ENCODE results near the gene SLC6A9. TPM values are rescaled to one million over a fixed set of nuclear protein-coding genes. Genes with fewer than 3 reads are reported as not detected.
A peak's percentile ranks its signal among the peaks of the same experiment; 100 is the strongest.

Gene SLC6A9
- total and polyA plus RNA-seq, 2 experiments from 2014 or later: 13.5 to 25.3 TPM

GRCh38 chr1:43969416-43969745, 61.9 kb downstream of the SLC6A9 start:
- no peaks in the 10 kb centered on the region for H3K9me2 ChIP-seq (replicated peaks; ENCODE audit: insufficient read depth)
- 63% methylated on average over 7 of the region's 7 CpGs for WGBS (ENCODE audit: low lambda C conversion rate, missing lambda C conversion rate)
- H3K4me2 ChIP-seq: peak overlapping the region; percentile 73
- H4K20me1 ChIP-seq (ENCODE audit: insufficient read depth, poor library complexity, severe bottlenecking): no peaks in the 10 kb centered on the region
- no peaks in the 10 kb centered on the region for H3K9me3 ChIP-seq (ENCODE audit: low read depth)
- no peak for TF ChIP-seq EZH2phosphoT487 (IDR thresholded peaks at IDR 0.05; ENCODE audit: low read depth, severe bottlenecking, unreplicated experiment)
- no peak for TF ChIP-seq CTCF (IDR thresholded peaks at IDR 0.05; ENCODE audit: poor library complexity)
- TF ChIP-seq EZH2 (IDR thresholded peaks at IDR 0.05; ENCODE audit: borderline replicate concordance): no peak
- H3K4me3 ChIP-seq: no peak overlapping the region
- H3K27ac ChIP-seq: no peak overlapping the region
- DNase-seq (ENCODE audit: low spot score): no peak
- no peak overlapping the region for H2AFZ ChIP-seq
- no peaks in the 10 kb centered on the region for H3K27me3 ChIP-seq
- peaks cover 10% of the 10 kb centered on the region for H3K79me2 ChIP-seq
- no peaks in the 10 kb centered on the region for H3K36me3 ChIP-seq (replicated peaks; ENCODE audit: insufficient read depth, low read depth)
- H3K4me1 ChIP-seq (ENCODE audit: insufficient read depth): peaks cover 6% of the 10 kb centered on the region

DNA sequence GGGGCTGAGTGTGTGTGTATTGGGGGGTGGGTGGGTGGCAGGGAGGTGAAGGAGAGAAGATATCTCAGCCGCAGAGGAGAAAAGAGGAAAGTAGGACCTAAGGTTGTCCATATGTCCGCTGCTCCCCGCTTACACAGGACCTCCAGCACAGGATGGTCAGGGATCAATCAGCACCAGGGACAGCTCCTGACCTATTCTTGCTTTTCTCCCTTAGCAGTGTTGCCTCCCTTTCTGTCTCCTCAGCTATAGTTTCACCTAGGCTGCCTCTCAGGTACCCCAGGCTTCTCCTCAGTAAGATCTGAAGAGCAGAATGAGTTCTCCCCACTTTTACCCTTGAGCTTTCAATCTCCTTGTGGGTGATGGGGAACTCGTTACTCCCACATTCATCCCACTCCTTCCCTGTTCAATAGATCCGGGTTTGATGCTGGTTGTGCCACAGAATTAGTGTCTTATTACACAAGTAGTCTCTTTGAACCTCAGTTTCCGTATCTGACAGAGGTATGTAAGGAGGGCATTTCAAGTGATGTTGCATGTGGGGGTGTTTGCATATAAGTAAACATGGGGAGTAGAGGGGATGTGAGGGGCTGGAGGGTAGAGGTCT, 62.8 kb downstream of the SLC6A9 start:
- H3K27me3 ChIP-seq: no peaks in the 10 kb centered on the region
- H3K9me3 ChIP-seq (ENCODE audit: low read depth): no peaks in the 10 kb centered on the region
- H3K4me2 ChIP-seq: no peak overlapping the region
- no peak overlapping the region for H3K27ac ChIP-seq
- no peak overlapping the region for H2AFZ ChIP-seq
- H3K79me2 ChIP-seq: peaks cover 10% of the 10 kb centered on the region
- no peaks in the 10 kb centered on the region for H4K20me1 ChIP-seq (ENCODE audit: insufficient read depth, poor library complexity, severe bottlenecking)
- TF ChIP-seq EZH2 (IDR thresholded peaks at IDR 0.05; ENCODE audit: borderline replicate concordance): no peak
- TF ChIP-seq EZH2phosphoT487 (IDR thresholded peaks at IDR 0.05; ENCODE audit: low read depth, severe bottlenecking, unreplicated experiment): no peak
- no peak for TF ChIP-seq CTCF (IDR thresholded peaks at IDR 0.05; ENCODE audit: poor library complexity)
- WGBS (ENCODE audit: low lambda C conversion rate, missing lambda C conversion rate): 94% methylated on average over 6 of the region's 6 CpGs
- DNase-seq (ENCODE audit: low spot score): peak; percentile 64
- no peaks in the 10 kb centered on the region for H3K36me3 ChIP-seq (replicated peaks; ENCODE audit: insufficient read depth, low read depth)
- H3K4me3 ChIP-seq: no peak overlapping the region
- no peaks in the 10 kb centered on the region for H3K9me2 ChIP-seq (replicated peaks; ENCODE audit: insufficient read depth)
- peaks cover 6% of the 10 kb centered on the region for H3K4me1 ChIP-seq (ENCODE audit: insufficient read depth)

- TF ChIP-seq EZH2phosphoT487 (IDR thresholded peaks at IDR 0.05; ENCODE audit: low read depth, severe bottlenecking, unreplicated experiment) (no peak), EZH2 (IDR thresholded peaks at IDR 0.05; ENCODE audit: borderline replicate concordance) (no peak), CTCF (IDR thresholded peaks at IDR 0.05; ENCODE audit: poor library complexity) (no peak)
- DNase-seq (ENCODE audit: low spot score): no peak
- no peaks in the 10 kb centered on the region for H3K27me3 ChIP-seq
- no peak overlapping the region for H3K4me2 ChIP-seq
- no peak overlapping the region for H3K4me3 ChIP-seq
- no peaks in the 10 kb centered on the region for H3K9me2 ChIP-seq (replicated peaks; ENCODE audit: insufficient read depth)
- peaks cover under 1% of the 10 kb centered on the region for H3K79me2 ChIP-seq
- no peaks in the 10 kb centered on the region for H3K4me1 ChIP-seq (ENCODE audit: insufficient read depth)
- H2AFZ ChIP-seq: no peak overlapping the region
- 94% methylated on average over 3 of the region's 3 CpGs for WGBS (ENCODE audit: low lambda C conversion rate, missing lambda C conversion rate)
- H3K9me3 ChIP-seq (ENCODE audit: low read depth): no peaks in the 10 kb centered on the region
- no peak overlapping the region for H3K27ac ChIP-seq
- H3K36me3 ChIP-seq (replicated peaks; ENCODE audit: insufficient read depth, low read depth): no peaks in the 10 kb centered on the region
- no peaks in the 10 kb centered on the region for H4K20me1 ChIP-seq (ENCODE audit: insufficient read depth, poor library complexity, severe bottlenecking)
Observed at GRCh38 chr1:43965316-43965715, 65.9 kb downstream of the SLC6A9 start.

All from hepatocyte (in vitro differentiated cells).